HEK293 (cell line): ENCODE data around the gene PTPN3.

Experiments
- BCL11B ChIP-seq: fragments of 450-650 bp; formaldehyde crosslinking; IDR thresholded peaks from 2 replicates; pipeline ENCODE4 v1.5.1; 2016; ENCODE audit warnings: low read depth, missing biosample characterization, missing genetic modification characterization
- CTCF ChIP-seq: fragments of 450-650 bp; formaldehyde crosslinking; IDR thresholded peaks from 2 replicates; pipeline ENCODE4 v1.5.1; 2016; ENCODE audit warnings: missing biosample characterization, missing genetic modification characterization
- KLF10 ChIP-seq: fragments of 450-650 bp; IDR thresholded peaks from 2 replicates; pipeline ENCODE4 v1.5.1; 2018; ENCODE audit warnings: missing biosample characterization, mild to moderate bottlenecking, missing genetic modification characterization
- KLF9 ChIP-seq: fragments of 450-650 bp; formaldehyde crosslinking; IDR thresholded peaks from 2 replicates; pipeline ENCODE4 v1.5.1; 2016; ENCODE audit warnings: missing biosample characterization, missing genetic modification characterization, low read depth
- SP3 ChIP-seq: fragments of 450-650 bp; formaldehyde crosslinking; IDR thresholded peaks from 2 replicates; pipeline ENCODE4 v1.5.1; 2016; ENCODE audit warnings: missing biosample characterization, missing genetic modification characterization
- TCF7L2 ChIP-seq: IDR thresholded peaks from 2 replicates; pipeline ENCODE4 v1.6.1; 2011; ENCODE audit warnings: low read depth, mild to moderate bottlenecking, inconsistent platforms, low read length, moderate library complexity, borderline replicate concordance
- ZBTB21 ChIP-seq: fragments of 450-650 bp; formaldehyde crosslinking; IDR thresholded peaks from 2 replicates; pipeline ENCODE4 v1.5.1; 2017; ENCODE audit warnings: missing biosample characterization, missing genetic modification characterization
- ZNF140 ChIP-seq: fragments of 450-650 bp; formaldehyde crosslinking; IDR thresholded peaks from 2 replicates; pipeline ENCODE4 v1.5.1; 2016; ENCODE audit warnings: missing biosample characterization, missing genetic modification characterization
- ZNF169 ChIP-seq: fragments of 450-650 bp; formaldehyde crosslinking; IDR thresholded peaks from 2 replicates; pipeline ENCODE4 v1.5.1; 2016; ENCODE audit warnings: missing biosample characterization, missing genetic modification characterization
- ZNF2 ChIP-seq: fragments of 450-650 bp; formaldehyde crosslinking; IDR thresholded peaks from 2 replicates; pipeline ENCODE4 v1.5.1; 2016; ENCODE audit warnings: missing biosample characterization, missing genetic modification characterization
- ZNF24 ChIP-seq: fragments of 450-650 bp; formaldehyde crosslinking; IDR thresholded peaks from 2 replicates; pipeline ENCODE4 v1.5.1; 2016; ENCODE audit warnings: missing biosample characterization, missing genetic modification characterization
- ZNF274 ChIP-seq, 2 experiments: fragments of 200-500 bp in 1 of 2; fragments of 450-650 bp in 1 of 2; sonication (Bioruptor generic) in 1 of 2; formaldehyde crosslinking in 1 of 2; IDR thresholded peaks; 2 replicates each; pipeline versions ENCODE4 v1.5.1 to v1.6.1; 2014 to 2016; ENCODE audit warnings: borderline replicate concordance in 1 of 2, inconsistent platforms in 1 of 2, low read length in 1 of 2, missing biosample characterization in 1 of 2, missing genetic modification characterization in 1 of 2
- ZNF530 ChIP-seq: fragments of 450-650 bp; formaldehyde crosslinking; IDR thresholded peaks from 2 replicates; pipeline ENCODE4 v1.5.1; 2016; ENCODE audit warnings: low read depth, missing biosample characterization, missing genetic modification characterization

GRCh38 chr9:109488351-109488750, 9.8 kb downstream of the PTPN3 start:
- TF ChIP-seq CTCF (tag by site-specific recombination) (no peak), ZNF530 (tag by site-specific recombination) (no peak), ZNF140 (no peak), KLF10 (tag by site-specific recombination) (no peak), ZBTB21 (no peak), TCF7L2 (no peak), ZNF24 (tag by site-specific recombination) (no peak), SP3 (tag by site-specific recombination) (no peak), ZNF169 (tag by site-specific recombination) (no peak), KLF9 (tag by site-specific recombination) (no peak), ZNF2 (tag by site-specific recombination) (no peak), ZNF274 (IDR thresholded peaks at IDR 0.05; ENCODE audit: low read length) (no peak), ZNF274 (tag by site-specific recombination; IDR thresholded peaks at IDR 0.05; ENCODE audit: borderline replicate concordance) (no peak), BCL11B (no peak)
